PC-9 (cell line): Measurements from ENCODE around the gene SNX5.

Experiments
- EZH2 ChIP-seq: fragments of 200-600 bp; sonication (generic); IDR thresholded peaks from 2 replicates; pipeline ENCODE4 v1.8.0; 2017; ENCODE audit warnings: antibody characterized with exemption, low read depth
- TF ChIP-seq, protein P1 (sequence below): fragments of 200-600 bp; sonication (generic); conservative IDR thresholded peaks from 2 replicates; pipeline ENCODE4 v1.6.1; 2017; ENCODE audit warnings: mixed run types, antibody characterized with exemption, mild to moderate bottlenecking, moderate library complexity

- TF ChIP-seq, protein P1, sequence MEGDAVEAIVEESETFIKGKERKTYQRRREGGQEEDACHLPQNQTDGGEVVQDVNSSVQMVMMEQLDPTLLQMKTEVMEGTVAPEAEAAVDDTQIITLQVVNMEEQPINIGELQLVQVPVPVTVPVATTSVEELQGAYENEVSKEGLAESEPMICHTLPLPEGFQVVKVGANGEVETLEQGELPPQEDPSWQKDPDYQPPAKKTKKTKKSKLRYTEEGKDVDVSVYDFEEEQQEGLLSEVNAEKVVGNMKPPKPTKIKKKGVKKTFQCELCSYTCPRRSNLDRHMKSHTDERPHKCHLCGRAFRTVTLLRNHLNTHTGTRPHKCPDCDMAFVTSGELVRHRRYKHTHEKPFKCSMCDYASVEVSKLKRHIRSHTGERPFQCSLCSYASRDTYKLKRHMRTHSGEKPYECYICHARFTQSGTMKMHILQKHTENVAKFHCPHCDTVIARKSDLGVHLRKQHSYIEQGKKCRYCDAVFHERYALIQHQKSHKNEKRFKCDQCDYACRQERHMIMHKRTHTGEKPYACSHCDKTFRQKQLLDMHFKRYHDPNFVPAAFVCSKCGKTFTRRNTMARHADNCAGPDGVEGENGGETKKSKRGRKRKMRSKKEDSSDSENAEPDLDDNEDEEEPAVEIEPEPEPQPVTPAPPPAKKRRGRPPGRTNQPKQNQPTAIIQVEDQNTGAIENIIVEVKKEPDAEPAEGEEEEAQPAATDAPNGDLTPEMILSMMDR, result no peak
- TF ChIP-seq EZH2, result no peak
Measured at GRCh38 chr20:17976305-17976704, 7.7 kb upstream of the SNX5 start.
